Upper lobe of right lung (tissue), 1 donor: ENCODE measurements around the gene RLBP1. TPM values are rescaled to one million over a fixed set of nuclear protein-coding genes. Genes with fewer than 3 reads are reported as not detected.
"Not testable (repeated sequence)": the region's sequence is repeated elsewhere in the genome, so short reads cannot be mapped to it uniquely, and the experiment has no call there.

Source experiments
- ATAC-seq: fragments of 200-7000 bp; cut with Tn5 transposase; one replicate; pipeline ENCODE4 v1.9.1; 2020; ENCODE audit warnings: mild to moderate bottlenecking, moderate library complexity
- DNase-seq: peaks from one replicate; pipeline ENCODE4 v3.0.0-alpha.2; 2020
- H3K27ac ChIP-seq: fragments of 200-600 bp; one replicate; pipeline ENCODE4 v1.8.0; 2022
- H3K27me3 ChIP-seq: fragments of 200-600 bp; one replicate; pipeline ENCODE4 v1.8.0; 2022; ENCODE audit warnings: mild to moderate bottlenecking
- H3K36me3 ChIP-seq: fragments of 200-600 bp; one replicate; pipeline ENCODE4 v1.8.0; 2022
- H3K4me1 ChIP-seq: fragments of 200-600 bp; one replicate; pipeline ENCODE4 v1.8.0; 2022
- H3K4me3 ChIP-seq: fragments of 200-600 bp; one replicate; pipeline ENCODE4 v1.8.0; 2022; ENCODE audit warnings: mild to moderate bottlenecking
- H3K9me3 ChIP-seq: fragments of 200-600 bp; one replicate; pipeline ENCODE4 v1.8.0; 2022
- intact Hi-C: fragments of 100-400 bp; cut with DNase I; formaldehyde crosslinking; loops from one replicate; pipeline ENCODE4 v1.11.0; 2022
- total RNA-seq: library from RNA; stranded (reverse); fragmentation: NEBNext Ultra II Directional; extraction: Animal tissue kit (Norgen Biotek cat#: 25700); gene quantifications from one replicate; pipeline ENCODE4 v1.2.1, GENCODE V29; 2021
- TF ChIP-seq, protein P1 (sequence below): fragments of 200-600 bp; IDR thresholded peaks from one replicate; pipeline ENCODE4 v1.8.0; 2022; ENCODE audit warnings: antibody characterized with exemption
- donor health status: DM: no; HTN: yes; CAD: no; lungs with severe emphysema.

Gene RLBP1
- total RNA-seq, 1 donor from 2014 or later: not detected

DNA sequence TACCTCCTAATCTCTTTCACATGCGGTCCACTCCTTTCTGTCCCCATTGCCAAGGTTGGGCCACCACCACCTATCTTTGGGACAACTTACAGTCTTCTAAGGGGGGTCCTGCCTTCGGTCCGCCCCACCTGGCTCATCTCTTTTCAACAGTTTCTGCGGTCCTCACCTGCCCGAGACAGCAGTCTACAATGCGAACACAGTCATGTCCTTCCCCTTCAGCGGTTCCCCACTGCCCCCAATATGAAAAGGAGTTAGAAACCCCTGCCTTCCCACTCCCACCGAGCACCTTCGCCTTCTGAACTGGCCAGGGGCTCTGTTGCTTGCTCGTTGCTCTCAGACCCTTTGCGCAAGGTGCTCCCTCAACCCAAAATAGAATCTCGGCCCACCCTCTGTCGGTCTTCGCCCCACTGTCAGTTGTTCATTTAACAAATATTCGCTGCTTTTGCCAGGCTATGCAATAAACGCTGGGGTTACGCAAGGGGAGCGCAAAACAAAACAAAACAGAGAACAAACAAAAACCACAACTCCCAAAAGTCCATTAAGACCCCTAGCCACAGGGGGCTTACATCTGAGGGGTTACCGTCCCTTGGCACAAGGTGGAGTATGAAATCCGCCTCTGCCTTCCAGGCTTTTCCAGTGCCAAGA lies 21.8 kb upstream of the RLBP1 start:
- DNase-seq (no peak), ATAC-seq (no peak)
- TF ChIP-seq, protein P1, sequence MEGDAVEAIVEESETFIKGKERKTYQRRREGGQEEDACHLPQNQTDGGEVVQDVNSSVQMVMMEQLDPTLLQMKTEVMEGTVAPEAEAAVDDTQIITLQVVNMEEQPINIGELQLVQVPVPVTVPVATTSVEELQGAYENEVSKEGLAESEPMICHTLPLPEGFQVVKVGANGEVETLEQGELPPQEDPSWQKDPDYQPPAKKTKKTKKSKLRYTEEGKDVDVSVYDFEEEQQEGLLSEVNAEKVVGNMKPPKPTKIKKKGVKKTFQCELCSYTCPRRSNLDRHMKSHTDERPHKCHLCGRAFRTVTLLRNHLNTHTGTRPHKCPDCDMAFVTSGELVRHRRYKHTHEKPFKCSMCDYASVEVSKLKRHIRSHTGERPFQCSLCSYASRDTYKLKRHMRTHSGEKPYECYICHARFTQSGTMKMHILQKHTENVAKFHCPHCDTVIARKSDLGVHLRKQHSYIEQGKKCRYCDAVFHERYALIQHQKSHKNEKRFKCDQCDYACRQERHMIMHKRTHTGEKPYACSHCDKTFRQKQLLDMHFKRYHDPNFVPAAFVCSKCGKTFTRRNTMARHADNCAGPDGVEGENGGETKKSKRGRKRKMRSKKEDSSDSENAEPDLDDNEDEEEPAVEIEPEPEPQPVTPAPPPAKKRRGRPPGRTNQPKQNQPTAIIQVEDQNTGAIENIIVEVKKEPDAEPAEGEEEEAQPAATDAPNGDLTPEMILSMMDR: no peak
- intact Hi-C loops: no loop called here
- no peaks in the 10 kb centered on the region for H3K27me3 ChIP-seq
- H3K27ac ChIP-seq: peak overlapping the region; percentile 67
- no peaks in the 10 kb centered on the region for H3K9me3 ChIP-seq
- peaks cover 16% of the 10 kb centered on the region for H3K4me1 ChIP-seq
- H3K36me3 ChIP-seq: no peaks in the 10 kb centered on the region
- peak overlapping the region; percentile 79 for H3K4me3 ChIP-seq

DNA sequence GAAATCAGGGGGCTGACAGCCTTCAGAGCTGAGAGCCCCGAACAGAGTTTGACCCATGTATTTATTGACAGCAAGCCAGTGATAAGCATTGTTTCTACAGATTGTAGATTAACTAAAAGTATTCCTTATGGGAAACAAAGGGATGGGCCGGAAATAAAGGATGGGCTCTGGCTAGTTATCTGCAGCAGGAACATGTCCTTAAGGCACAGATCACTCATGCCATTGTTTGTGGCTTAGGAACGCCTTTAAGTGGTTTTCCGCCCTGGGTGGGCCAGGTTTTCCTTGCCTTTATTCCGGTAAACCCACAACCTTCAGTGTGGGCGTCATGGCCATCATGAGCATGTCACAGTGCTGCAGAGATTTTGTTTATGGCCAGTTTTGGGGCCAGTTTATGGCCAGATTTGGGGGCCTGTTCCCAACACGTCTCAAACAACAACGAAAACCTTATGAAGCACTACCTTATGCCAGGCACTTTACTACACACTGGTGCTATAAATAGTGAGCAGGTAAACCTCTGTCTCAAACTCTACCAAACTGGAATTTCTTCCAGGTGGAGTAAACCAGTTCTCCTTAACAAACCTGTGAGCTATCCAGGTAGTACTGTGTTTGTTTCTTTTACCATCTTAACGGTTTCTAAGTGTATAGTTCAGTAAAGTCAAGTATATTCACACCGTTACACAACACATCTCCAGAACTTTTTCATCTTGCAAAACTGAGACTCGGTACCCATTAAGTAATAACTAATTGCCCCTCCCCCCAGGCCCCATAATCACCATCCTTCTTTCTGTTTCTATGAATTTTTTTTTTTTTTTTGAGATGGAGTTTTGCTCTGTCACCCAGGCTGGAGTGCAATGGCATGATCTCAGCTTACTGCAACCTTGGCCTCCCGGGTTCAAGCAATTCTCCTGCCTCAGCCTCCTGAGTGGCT lies 18.8 kb upstream of the RLBP1 start:
- H3K4me3 ChIP-seq, H3K27me3 ChIP-seq, intact Hi-C loops, H3K27ac ChIP-seq, H3K9me3 ChIP-seq, H3K36me3 ChIP-seq, DNase-seq: not testable (repeated sequence)
- peaks cover 16% of the 10 kb centered on the region for H3K4me1 ChIP-seq
- peak; percentile 40 for ATAC-seq

DNA sequence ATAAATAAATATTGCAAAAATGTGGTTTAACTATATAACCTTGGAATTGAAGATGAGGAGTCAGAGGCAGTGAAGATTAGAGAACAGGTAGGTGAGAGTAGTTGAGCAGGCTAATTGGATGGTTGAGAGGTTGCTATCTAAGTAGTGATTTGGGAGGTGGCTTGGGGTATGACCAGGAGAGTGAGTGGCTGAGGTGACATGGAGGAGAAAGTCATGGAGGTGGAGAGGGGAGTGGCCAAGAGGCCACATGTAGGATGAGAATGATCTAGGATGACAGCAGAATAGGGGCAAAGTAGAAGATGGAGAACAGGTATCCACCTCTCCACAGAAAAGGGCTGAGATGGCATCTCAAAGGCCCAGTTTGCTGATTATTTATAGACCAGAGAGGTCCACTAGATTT lies 10.5 kb upstream of the RLBP1 start:
- H3K27ac ChIP-seq: no peak overlapping the region
- intact Hi-C loops: no loop called here
- TF ChIP-seq, protein P1: no peak
- ATAC-seq: no peak
- DNase-seq: no peak
- H3K9me3 ChIP-seq: no peaks in the 10 kb centered on the region
- no peak overlapping the region for H3K4me3 ChIP-seq
- no peaks in the 10 kb centered on the region for H3K27me3 ChIP-seq
- H3K4me1 ChIP-seq: no peaks in the 10 kb centered on the region
- no peaks in the 10 kb centered on the region for H3K36me3 ChIP-seq

DNA sequence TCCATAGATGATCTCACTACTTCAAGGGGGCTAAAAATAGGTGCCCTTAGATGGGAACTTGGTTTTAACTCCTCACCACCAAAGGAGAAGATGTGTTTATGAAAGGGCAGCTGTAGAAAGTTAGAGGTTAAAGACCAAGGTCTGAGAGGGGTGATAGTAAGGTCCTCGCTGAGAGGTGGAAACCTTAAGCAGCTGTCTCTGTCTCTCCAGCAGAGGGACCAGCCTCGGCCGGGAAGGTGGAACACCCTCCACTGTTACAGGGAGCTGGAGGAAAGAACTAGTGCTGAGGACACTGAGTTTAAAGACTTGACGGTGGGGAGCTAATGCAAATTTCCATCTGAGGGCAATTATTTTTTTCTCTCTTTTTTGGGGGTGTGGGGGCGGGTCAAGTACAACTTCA lies 8.9 kb upstream of the RLBP1 start:
- no peak overlapping the region for H3K27ac ChIP-seq
- ATAC-seq (no peak), DNase-seq (no peak)
- no peak overlapping the region for H3K4me3 ChIP-seq
- H3K9me3 ChIP-seq: no peaks in the 10 kb centered on the region
- no peaks in the 10 kb centered on the region for H3K4me1 ChIP-seq
- no peaks in the 10 kb centered on the region for H3K27me3 ChIP-seq
- TF ChIP-seq, protein P1: no peak
- intact Hi-C loops: no loop called here
- no peaks in the 10 kb centered on the region for H3K36me3 ChIP-seq

DNA sequence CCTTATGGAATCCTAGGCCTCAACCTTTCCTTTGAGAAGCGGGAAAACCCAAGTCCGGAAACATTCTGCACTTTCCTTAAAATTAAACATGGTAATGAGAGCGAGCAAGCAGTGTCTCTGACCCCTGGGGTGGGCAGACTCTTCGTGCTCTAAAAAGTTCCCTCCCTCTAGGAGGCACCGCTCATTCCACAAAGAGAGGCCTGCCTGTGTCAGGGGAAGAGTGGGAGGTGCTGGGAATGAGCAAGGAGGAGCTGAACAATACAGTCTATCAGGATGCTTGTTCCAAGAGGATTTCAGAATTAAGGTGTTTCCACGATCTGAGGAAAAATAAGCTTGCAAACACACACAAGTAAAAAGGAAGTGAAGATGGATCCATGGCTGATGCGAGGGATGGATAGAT lies 6.0 kb upstream of the RLBP1 start:
- no peak for ATAC-seq
- Histone ChIP-seq H3K27ac (no peak overlapping the region), H3K27me3 (no peaks in the 10 kb centered on the region), H3K9me3 (no peaks in the 10 kb centered on the region), H3K36me3 (no peaks in the 10 kb centered on the region), H3K4me1 (no peaks in the 10 kb centered on the region), H3K4me3 (no peak overlapping the region)
- no peak for DNase-seq
- TF ChIP-seq, protein P1: no peak
- intact Hi-C loops: no loop called here
